Endothelial cell (in vitro differentiated cells): ENCODE data around the gene TM9SF1. TPM values are rescaled to one million over a fixed set of nuclear protein-coding genes. Genes with fewer than 3 reads are reported as not detected.
A peak's percentile ranks its signal among the peaks of the same experiment; 100 is the strongest.

ENCODE experiments used
- DNase-seq: peaks from one replicate; pipeline ENCODE4 v3.0.0; 2021; ENCODE audit warnings: low spot score
- H3K27ac Mint-ChIP-seq: one replicate; pipeline ENCODE4 v1.8.0; 2021; ENCODE audit warnings: mixed read lengths, inconsistent platforms; ENCODE audit not compliant: unreplicated experiment
- H3K27me3 Mint-ChIP-seq: one replicate; pipeline ENCODE4 v1.8.0; 2021; ENCODE audit warnings: mild to moderate bottlenecking, moderate library complexity, mixed read lengths, inconsistent platforms; ENCODE audit not compliant: unreplicated experiment
- H3K36me3 Mint-ChIP-seq: one replicate; pipeline ENCODE4 v1.8.0; 2021; ENCODE audit warnings: mild to moderate bottlenecking, low read depth, mixed read lengths, inconsistent platforms; ENCODE audit not compliant: unreplicated experiment
- H3K4me1 Mint-ChIP-seq: one replicate; pipeline ENCODE4 v1.8.0; 2021; ENCODE audit warnings: mild to moderate bottlenecking, mixed read lengths, inconsistent platforms; ENCODE audit not compliant: unreplicated experiment
- H3K4me3 Mint-ChIP-seq: one replicate; pipeline ENCODE4 v1.8.0; 2021; ENCODE audit warnings: mild to moderate bottlenecking, mixed read lengths, inconsistent platforms; ENCODE audit not compliant: unreplicated experiment
- H3K9me3 Mint-ChIP-seq: one replicate; pipeline ENCODE4 v1.8.0; 2021; ENCODE audit warnings: mixed read lengths, inconsistent platforms; ENCODE audit not compliant: unreplicated experiment
- total RNA-seq: library from RNA; stranded (reverse); fragmentation: NEBNext Ultra II Directional; extraction: Animal tissue kit (Norgen Biotek cat#: 25700); gene quantifications from one replicate; pipeline ENCODE4 v1.2.1, GENCODE V29; 2021; ENCODE audit not compliant: unreplicated experiment
- TF ChIP-seq, protein P1 (sequence below): fragments of 200-600 bp; sonication (generic); IDR thresholded peaks from one replicate; pipeline ENCODE4 v1.5.0; 2021; ENCODE audit warnings: antibody characterized with exemption; ENCODE audit not compliant: unreplicated experiment

The TM9SF1 gene
- total RNA-seq, 1 donor from 2014 or later, result 41.8 TPM

DNA sequence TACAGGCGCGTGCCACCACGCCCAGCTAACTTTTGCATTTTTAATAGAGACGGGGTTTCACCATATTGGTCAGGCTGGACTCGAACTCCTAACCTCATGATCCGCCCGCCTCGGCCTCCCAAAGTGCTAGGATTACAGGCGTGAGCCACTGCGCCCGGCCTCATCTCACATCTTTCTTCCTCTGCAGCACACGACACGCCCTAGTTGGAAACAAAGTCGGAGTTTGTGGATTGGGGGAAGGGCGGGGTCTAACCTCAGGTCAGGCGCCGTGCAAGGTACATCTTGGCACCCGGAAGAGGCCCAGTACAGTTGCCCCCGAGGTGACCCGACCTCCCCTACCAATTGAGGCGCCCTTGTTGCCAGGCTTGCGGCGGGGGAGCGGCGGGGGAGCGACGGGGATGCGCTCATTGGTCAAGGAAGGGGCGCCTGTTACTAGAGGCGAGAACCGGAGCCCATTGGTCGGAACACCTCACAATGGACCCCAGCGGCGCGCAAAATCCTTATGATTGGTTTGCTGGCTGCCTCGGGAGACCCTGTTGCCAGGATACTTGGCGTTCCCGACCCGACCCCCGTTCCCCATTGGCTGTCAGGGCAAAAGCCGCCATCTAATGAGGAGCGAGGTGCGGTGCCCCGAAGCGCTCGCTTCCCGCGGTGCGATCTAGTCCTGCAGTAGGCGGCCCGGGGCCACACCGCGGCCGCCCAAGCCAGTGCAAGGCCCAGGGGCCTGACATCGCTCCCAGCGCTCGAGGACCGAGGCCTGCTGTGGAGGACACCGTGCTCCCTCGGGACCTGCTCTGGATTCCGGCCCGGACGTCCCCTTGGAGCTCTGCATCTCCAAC is 23.6 kb downstream of the TM9SF1 start, which contains the start of gene REC8:
REC8 (plus strand) TSS at position 659 of the 839 bp plus-strand sequence. CDS start 473 bp downstream, outside the sequence.
- Mint-ChIP-seq H3K9me3 (no peaks in the 10 kb centered on the region), H3K4me1 (peaks cover 3% of the 10 kb centered on the region), H3K27me3 (peaks cover 4% of the 10 kb centered on the region), H3K27ac (no peak within 1 kb of the TSS), H3K4me3 (peak within 1 kb of the TSS; percentile 89), H3K36me3 (peaks cover 18% of the 10 kb centered on the region)
- peak; percentile 90 for DNase-seq
- TF ChIP-seq, protein P1, sequence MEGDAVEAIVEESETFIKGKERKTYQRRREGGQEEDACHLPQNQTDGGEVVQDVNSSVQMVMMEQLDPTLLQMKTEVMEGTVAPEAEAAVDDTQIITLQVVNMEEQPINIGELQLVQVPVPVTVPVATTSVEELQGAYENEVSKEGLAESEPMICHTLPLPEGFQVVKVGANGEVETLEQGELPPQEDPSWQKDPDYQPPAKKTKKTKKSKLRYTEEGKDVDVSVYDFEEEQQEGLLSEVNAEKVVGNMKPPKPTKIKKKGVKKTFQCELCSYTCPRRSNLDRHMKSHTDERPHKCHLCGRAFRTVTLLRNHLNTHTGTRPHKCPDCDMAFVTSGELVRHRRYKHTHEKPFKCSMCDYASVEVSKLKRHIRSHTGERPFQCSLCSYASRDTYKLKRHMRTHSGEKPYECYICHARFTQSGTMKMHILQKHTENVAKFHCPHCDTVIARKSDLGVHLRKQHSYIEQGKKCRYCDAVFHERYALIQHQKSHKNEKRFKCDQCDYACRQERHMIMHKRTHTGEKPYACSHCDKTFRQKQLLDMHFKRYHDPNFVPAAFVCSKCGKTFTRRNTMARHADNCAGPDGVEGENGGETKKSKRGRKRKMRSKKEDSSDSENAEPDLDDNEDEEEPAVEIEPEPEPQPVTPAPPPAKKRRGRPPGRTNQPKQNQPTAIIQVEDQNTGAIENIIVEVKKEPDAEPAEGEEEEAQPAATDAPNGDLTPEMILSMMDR, result no peak

DNA sequence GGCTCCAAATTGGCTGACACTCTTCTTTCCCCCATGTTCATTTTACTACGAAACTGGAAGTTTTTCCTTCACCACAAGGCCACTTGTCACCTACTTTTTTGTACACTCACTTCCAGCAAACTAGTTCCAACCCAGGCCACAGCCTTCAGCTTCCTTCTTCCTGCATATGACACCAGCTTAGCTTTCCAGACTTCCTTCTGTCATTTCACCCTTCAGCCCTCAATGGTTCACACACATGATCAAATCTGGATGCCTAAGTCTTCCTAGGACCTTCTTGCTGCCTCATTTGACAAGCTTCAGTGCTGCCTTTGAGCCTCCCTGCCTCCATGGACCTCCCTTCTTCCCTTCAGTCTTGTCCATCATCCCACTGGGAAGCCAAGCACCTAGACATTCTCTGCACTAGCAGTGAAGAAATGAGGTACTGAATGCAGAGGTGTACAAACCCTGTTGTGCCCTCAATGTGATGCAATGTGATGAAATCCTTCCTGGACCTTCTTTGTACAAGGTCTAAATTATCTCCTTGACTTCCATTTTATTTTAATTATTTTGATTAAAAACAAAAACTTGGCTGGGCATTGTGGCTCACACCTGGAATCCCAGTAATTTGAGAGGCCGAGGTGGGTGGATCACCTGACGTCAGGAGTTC is 27.6 kb downstream of the TM9SF1 start:
- TF ChIP-seq, protein P1, result no peak
- H3K27ac Mint-ChIP-seq, result no peak overlapping the region
- no peak for DNase-seq
- H3K27me3 Mint-ChIP-seq, result peaks cover 4% of the 10 kb centered on the region
- no peaks in the 10 kb centered on the region for H3K9me3 Mint-ChIP-seq
- peaks cover 39% of the 10 kb centered on the region for H3K36me3 Mint-ChIP-seq
- peaks cover 3% of the 10 kb centered on the region for H3K4me1 Mint-ChIP-seq
- H3K4me3 Mint-ChIP-seq, result peak overlapping the region; percentile 48

DNA sequence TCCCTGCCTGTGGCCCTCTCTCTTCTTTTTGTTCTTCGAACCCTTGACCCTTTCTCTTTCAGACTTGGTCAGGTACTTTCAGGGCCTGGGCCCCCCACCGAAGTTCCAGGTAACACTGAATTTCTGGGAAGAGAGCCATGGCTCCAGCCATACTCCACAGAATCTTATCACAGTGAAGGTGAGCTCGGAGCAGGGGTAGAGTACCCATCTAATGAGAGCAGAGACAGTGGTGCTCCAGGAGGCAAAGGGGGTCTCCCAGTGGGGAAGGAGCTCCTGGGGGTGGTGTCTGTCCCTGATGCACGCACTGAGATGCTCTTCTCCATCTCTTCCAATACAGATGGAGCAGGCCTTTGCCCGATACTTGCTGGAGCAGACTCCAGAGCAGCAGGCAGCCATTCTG is 29.5 kb downstream of the TM9SF1 start:
- Mint-ChIP-seq H3K9me3 (no peaks in the 10 kb centered on the region), H3K27ac (no peak overlapping the region), H3K27me3 (peaks cover 2% of the 10 kb centered on the region), H3K4me3 (peak overlapping the region; percentile 87), H3K4me1 (peaks cover 11% of the 10 kb centered on the region), H3K36me3 (peaks cover 44% of the 10 kb centered on the region)
- DNase-seq, result no peak
- TF ChIP-seq, protein P1, result no peak

DNA sequence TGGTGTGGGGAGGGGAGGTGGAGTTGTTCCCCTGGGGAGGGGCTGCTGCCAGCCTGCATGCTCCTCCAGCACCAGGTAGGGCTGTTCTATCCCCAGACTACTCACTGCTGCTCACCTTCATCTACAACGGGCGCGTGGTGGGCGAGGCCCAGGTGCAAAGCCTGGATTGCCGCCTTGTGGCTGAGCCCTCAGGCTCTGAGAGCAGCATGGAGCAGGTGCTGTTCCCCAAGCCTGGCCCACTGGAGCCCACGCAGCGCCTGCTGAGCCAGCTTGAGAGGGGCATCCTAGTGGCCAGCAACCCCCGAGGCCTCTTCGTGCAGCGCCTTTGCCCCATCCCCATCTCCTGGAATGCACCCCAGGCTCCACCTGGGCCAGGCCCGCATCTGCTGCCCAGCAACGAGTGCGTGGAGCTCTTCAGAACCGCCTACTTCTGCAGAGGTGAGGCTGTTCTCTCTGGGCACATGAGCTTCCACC is 30.7 kb downstream of the TM9SF1 start:
- Mint-ChIP-seq H3K4me3 (no peak overlapping the region), H3K4me1 (peaks cover 11% of the 10 kb centered on the region), H3K27ac (no peak overlapping the region), H3K27me3 (peaks cover 9% of the 10 kb centered on the region), H3K36me3 (peaks cover 50% of the 10 kb centered on the region), H3K9me3 (no peaks in the 10 kb centered on the region)
- DNase-seq, result no peak
- TF ChIP-seq, protein P1, result no peak

DNA sequence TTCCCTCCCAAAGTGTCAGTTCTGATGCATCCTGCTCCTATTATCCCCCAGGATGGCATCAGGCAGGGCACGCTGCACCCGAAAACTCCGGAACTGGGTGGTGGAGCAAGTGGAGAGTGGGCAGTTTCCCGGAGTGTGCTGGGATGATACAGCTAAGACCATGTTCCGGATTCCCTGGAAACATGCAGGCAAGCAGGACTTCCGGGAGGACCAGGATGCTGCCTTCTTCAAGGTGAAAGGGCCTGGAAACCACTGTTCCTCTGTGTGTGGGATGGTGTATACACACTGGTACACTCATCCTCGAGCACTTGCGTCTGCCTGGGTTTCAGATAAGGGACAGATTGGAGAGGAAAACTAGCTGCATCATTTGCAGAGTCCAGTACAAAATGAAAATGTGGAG is 33.1 kb downstream of the TM9SF1 start:
- peaks cover 8% of the 10 kb centered on the region for H3K4me1 Mint-ChIP-seq
- peaks cover 47% of the 10 kb centered on the region for H3K36me3 Mint-ChIP-seq
- H3K27me3 Mint-ChIP-seq, result peaks cover 9% of the 10 kb centered on the region
- no peak for DNase-seq
- TF ChIP-seq, protein P1, result no peak
- H3K4me3 Mint-ChIP-seq, result peak overlapping the region; percentile 79
- H3K9me3 Mint-ChIP-seq, result no peaks in the 10 kb centered on the region
- peak overlapping the region; percentile 70 for H3K27ac Mint-ChIP-seq
